ENCODE results near the gene DECR2. TPM values are rescaled to one million over a fixed set of nuclear protein-coding genes. Genes with fewer than 3 reads are reported as not detected.

DECR2 gene
- total RNA-seq, 1 experiment from 2014 or later, result 17.1 TPM

DNA sequence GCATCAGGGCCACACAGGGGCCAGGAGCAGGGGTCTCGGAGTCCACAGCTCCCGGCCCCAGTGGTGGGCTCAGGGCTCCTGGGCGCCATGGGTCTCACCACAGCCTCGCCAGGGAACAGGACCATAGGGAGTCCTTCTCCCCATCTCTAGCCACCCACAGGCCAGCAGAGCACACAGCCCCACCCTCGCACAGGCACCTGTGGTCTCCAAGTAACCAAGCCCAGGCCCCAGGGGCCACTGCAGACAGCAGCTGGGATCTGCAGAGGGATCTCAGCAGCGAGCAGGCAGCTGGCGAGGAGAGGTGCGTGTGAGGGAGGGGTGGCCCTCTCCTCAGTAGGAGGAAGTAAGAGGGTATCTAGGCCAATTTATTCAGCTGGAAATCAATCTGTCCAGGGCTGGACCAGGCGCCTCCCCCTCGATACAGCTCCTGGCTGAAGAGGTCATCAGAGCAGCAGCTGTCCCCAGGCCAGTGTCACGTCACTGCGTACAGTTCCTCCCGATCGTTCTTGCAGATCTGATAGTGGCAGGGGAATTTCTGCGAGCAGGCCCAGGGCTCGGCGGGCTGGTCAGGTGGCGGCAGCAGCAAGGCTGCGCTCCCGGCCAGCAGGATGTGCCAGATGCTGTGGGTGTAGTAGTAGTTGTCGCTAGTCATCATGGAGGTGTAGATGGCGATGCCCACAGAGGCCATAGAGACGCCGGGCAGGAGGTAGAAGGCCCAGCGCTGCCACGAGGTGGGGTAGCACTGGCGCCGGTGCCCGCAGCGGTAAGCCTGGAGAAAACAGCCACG is 30.0 kb upstream of the DECR2 start:
- Histone ChIP-seq H3K9ac (ENCODE audit: low read length) (no peak overlapping the region), H3K79me2 (ENCODE audit: insufficient read depth, low read length) (no peaks in the 10 kb centered on the region), H3K9me3 (ENCODE audit: control insufficient read depth in 1 of 2, insufficient read depth in 1 of 2, low read depth in 1 of 2, low read length in 2 of 2) (no peaks in the 10 kb centered on the region), H3K36me3 (ENCODE audit: control insufficient read depth in 1 of 2, insufficient read depth in 2 of 2, low read length in 2 of 2) (0 out of 4 replicates have a peak, but pooled peaks cover 0 to 3% of the 10 kb centered on the region in 2 experiments), H3K4me1 (ENCODE audit: control insufficient read depth in 1 of 2, insufficient read depth in 2 of 2, low read length in 2 of 2) (peaks cover 3 to 13% of the 10 kb centered on the region in 2 experiments; a peak in 3 of 4 replicates), H3K4me3 (replicated peaks in 1 of 2; ENCODE audit: low read depth in 1 of 2, low read length in 2 of 2) (no peak overlapping the region), H3K4me2 (ENCODE audit: low read length) (no peak overlapping the region), H3K27me3 (ENCODE audit: insufficient read depth, low read length) (no peaks in the 10 kb centered on the region), H4K20me1 (ENCODE audit: insufficient read depth) (no peaks in the 10 kb centered on the region), H2AFZ (ENCODE audit: low read depth, low read length, poor library complexity, severe bottlenecking) (no peak overlapping the region), H3K27ac (ENCODE audit: low read depth, low read length) (no peak overlapping the region; the same call in 1 of the 2 replicates), H3K9me2 (ENCODE audit: insufficient read depth) (no peaks in the 10 kb centered on the region)
- intact Hi-C loops (cut with micrococcal nuclease), result no loop called here
- BruUV-seq (replicated peaks), result no TSS peak
- ChIA-PET RAD21 (ENCODE audit: low non-redundant PET in 1 of 2, low total read pairs in 2 of 2, uncharacterized antibody in 2 of 2, unreplicated experiment in 2 of 2) (no interaction called here), POLR2A (no interaction called here), CTCF (no interaction called here)
- no peak for ATAC-seq
- DNase-seq (ENCODE audit: low read depth, low spot score), result no peak
- TF ChIP-seq RAD21 (IDR thresholded peaks at IDR 0.05; ENCODE audit: low read depth) (no peak), SIN3A (IDR thresholded peaks at IDR 0.05; ENCODE audit: low read depth) (no peak), POLR2AphosphoS5 (IDR thresholded peaks at IDR 0.05; ENCODE audit: low read depth, low read length) (no peak), ZFX (IDR thresholded peaks at IDR 0.05) (no peak), YY1 (IDR thresholded peaks at IDR 0.05; ENCODE audit: extremely low read depth, insufficient replicate concordance, low read depth, low read length) (no peak), SRF (IDR thresholded peaks at IDR 0.05; ENCODE audit: low read depth) (no peak), EGR1 (IDR thresholded peaks at IDR 0.05; ENCODE audit: low read depth) (no peak), CEBPB (IDR thresholded peaks at IDR 0.05; ENCODE audit: low read depth) (no peak), EZH2 (IDR thresholded peaks at IDR 0.05) (no peak), EZH2phosphoT487 (IDR thresholded peaks at IDR 0.05; ENCODE audit: borderline replicate concordance) (no peak), POLR2A (IDR thresholded peaks at IDR 0.05; ENCODE audit: borderline replicate concordance, extremely low read depth, insufficient read depth, insufficient read length) (no peak), SP1 (IDR thresholded peaks at IDR 0.05; ENCODE audit: low read depth) (no peak), CBX3 (IDR thresholded peaks at IDR 0.05; ENCODE audit: low read depth) (no peak)
- TF ChIP-seq, protein P1, sequence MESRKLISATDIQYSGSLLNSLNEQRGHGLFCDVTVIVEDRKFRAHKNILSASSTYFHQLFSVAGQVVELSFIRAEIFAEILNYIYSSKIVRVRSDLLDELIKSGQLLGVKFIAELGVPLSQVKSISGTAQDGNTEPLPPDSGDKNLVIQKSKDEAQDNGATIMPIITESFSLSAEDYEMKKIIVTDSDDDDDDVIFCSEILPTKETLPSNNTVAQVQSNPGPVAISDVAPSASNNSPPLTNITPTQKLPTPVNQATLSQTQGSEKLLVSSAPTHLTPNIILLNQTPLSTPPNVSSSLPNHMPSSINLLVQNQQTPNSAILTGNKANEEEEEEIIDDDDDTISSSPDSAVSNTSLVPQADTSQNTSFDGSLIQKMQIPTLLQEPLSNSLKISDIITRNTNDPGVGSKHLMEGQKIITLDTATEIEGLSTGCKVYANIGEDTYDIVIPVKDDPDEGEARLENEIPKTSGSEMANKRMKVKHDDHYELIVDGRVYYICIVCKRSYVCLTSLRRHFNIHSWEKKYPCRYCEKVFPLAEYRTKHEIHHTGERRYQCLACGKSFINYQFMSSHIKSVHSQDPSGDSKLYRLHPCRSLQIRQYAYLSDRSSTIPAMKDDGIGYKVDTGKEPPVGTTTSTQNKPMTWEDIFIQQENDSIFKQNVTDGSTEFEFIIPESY (IDR thresholded peaks at IDR 0.05; ENCODE audit: extremely low read depth, insufficient replicate concordance, low read length), result no peak
- TF ChIP-seq, protein P2, sequence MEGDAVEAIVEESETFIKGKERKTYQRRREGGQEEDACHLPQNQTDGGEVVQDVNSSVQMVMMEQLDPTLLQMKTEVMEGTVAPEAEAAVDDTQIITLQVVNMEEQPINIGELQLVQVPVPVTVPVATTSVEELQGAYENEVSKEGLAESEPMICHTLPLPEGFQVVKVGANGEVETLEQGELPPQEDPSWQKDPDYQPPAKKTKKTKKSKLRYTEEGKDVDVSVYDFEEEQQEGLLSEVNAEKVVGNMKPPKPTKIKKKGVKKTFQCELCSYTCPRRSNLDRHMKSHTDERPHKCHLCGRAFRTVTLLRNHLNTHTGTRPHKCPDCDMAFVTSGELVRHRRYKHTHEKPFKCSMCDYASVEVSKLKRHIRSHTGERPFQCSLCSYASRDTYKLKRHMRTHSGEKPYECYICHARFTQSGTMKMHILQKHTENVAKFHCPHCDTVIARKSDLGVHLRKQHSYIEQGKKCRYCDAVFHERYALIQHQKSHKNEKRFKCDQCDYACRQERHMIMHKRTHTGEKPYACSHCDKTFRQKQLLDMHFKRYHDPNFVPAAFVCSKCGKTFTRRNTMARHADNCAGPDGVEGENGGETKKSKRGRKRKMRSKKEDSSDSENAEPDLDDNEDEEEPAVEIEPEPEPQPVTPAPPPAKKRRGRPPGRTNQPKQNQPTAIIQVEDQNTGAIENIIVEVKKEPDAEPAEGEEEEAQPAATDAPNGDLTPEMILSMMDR (IDR thresholded peaks at IDR 0.05 in 2 of 3, conservative IDR thresholded peaks at IDR 0.05 in 1 of 3; ENCODE audit: borderline replicate concordance in 1 of 3, insufficient read depth in 1 of 3, low read depth in 2 of 3, low read length in 2 of 3), result no peak
- TF ChIP-seq, protein P3, sequence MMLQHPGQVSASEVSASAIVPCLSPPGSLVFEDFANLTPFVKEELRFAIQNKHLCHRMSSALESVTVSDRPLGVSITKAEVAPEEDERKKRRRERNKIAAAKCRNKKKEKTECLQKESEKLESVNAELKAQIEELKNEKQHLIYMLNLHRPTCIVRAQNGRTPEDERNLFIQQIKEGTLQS (IDR thresholded peaks at IDR 0.05), result no peak
- TF ChIP-seq, protein P4, sequence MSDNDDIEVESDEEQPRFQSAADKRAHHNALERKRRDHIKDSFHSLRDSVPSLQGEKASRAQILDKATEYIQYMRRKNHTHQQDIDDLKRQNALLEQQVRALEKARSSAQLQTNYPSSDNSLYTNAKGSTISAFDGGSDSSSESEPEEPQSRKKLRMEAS (IDR thresholded peaks at IDR 0.05), result no peak
